Sigmoid colon (tissue), 7 donors: Measurements from ENCODE around the gene POLD2. TPM values are rescaled to one million over a fixed set of nuclear protein-coding genes. Genes with fewer than 3 reads are reported as not detected.

Source experiments
- DNase-seq: peaks from one replicate; pipeline ENCODE4 v3.0.0-alpha.2; 2019
- H3K27ac ChIP-seq, 4 donors: fragments of 200-600 bp; sonication (generic); one replicate each; pipeline ENCODE4 v1.5.1; 2016 to 2019; ENCODE audit warnings: mild to moderate bottlenecking in 1 of 4
- H3K27me3 ChIP-seq, 3 donors: fragments of 200-600 bp; sonication (generic); one replicate each; pipeline ENCODE4 v1.5.1; 2019; ENCODE audit warnings: mild to moderate bottlenecking in 1 of 3
- H3K36me3 ChIP-seq, 4 donors: fragments of 200-600 bp; sonication (generic); one replicate each; pipeline ENCODE4 v1.5.1; 2016 to 2019
- H3K4me1 ChIP-seq, 4 donors: fragments of 200-600 bp; sonication (generic); one replicate each; pipeline ENCODE4 v1.5.1; 2017 to 2019
- H3K4me3 ChIP-seq, 4 donors: fragments of 200-600 bp; sonication (generic); one replicate each; pipeline ENCODE4 v1.5.1; 2017 to 2019; ENCODE audit warnings: mild to moderate bottlenecking in 2 of 4, moderate library complexity in 1 of 4
- H3K9me3 ChIP-seq, 4 donors: fragments of 200-600 bp in 3 of 4; sonication (generic) in 3 of 4; one replicate each; pipeline versions ENCODE4 v1.5.1 to v1.6.1; 2013 to 2019
- CTCF ChIP-seq, 4 experiments: fragments of 450-650 bp in 3 of 4; fragments of 200-600 bp in 1 of 4; IDR thresholded peaks; one replicate each; pipeline ENCODE4 v1.5.1; 2016 to 2019; ENCODE audit warnings: antibody characterized with exemption in 4 of 4, mild to moderate bottlenecking in 3 of 4, moderate library complexity in 2 of 4
- EP300 ChIP-seq, 4 donors: sonication (generic); formaldehyde crosslinking; IDR thresholded peaks; one replicate each; pipeline ENCODE4 v1.6.1; 2017; ENCODE audit warnings: antibody characterized with exemption in 4 of 4
- POLR2A ChIP-seq, 2 donors: fragments of 450-650 bp; IDR thresholded peaks; one replicate each; pipeline ENCODE4 v1.6.1; 2016; ENCODE audit warnings: antibody characterized with exemption in 2 of 2, mild to moderate bottlenecking in 2 of 2, moderate library complexity in 2 of 2
- POLR2AphosphoS5 ChIP-seq, 4 donors: sonication (generic); formaldehyde crosslinking; IDR thresholded peaks; one replicate each; pipeline ENCODE4 v1.6.1; 2017; ENCODE audit warnings: antibody characterized with exemption in 4 of 4
- WGBS, 2 donors: extraction: QIAGEN DNeasy Blood & Tissue Kit; methylation state at CpG; one replicate each; pipeline ENCODE4 v1.1.7; 2013; 5-methylcytosine and 5-hydroxymethylcytosine counted together
- intact Hi-C: fragments of 100-400 bp; cut with DNase I; formaldehyde crosslinking; loops from one replicate; pipeline ENCODE4 v1.15.1; 2023
- polyA plus RNA-seq, 3 donors: library from polyadenylated mRNA; stranded (reverse); fragments of 200-250 nt; gene quantifications; one replicate each; pipeline ENCODE4 v1.2.3, GENCODE V29; 2013
- total RNA-seq, 4 donors: library from RNA; depleted of rRNA; stranded (reverse); fragments of >200 nt; gene quantifications; one replicate each; pipeline ENCODE4 v1.1.0, GENCODE V29; 2016
- donor health status: healthy with polysubstance abuse.
- donor health status: Bipolar disorder and iron deficiency.
- donor health status: healthy.

Gene POLD2
- total and polyA plus RNA-seq, 7 donors: 20.3 to 91.2 (median 35.4) TPM

- no peak overlapping the region for H3K27ac ChIP-seq
- H3K4me1 ChIP-seq: peaks cover 0 to 17% (median 16%) of the 10 kb centered on the region in 4 donors
- TF ChIP-seq CTCF (IDR thresholded peaks at IDR 0.05): no peak
- no peak for TF ChIP-seq POLR2A (IDR thresholded peaks at IDR 0.05)
- no peak for TF ChIP-seq EP300 (IDR thresholded peaks at IDR 0.05)
- no peak for TF ChIP-seq POLR2AphosphoS5 (IDR thresholded peaks at IDR 0.05)
- peaks cover 4 to 28% (median 17%) of the 10 kb centered on the region in 3 donors for H3K27me3 ChIP-seq
- H3K36me3 ChIP-seq: no peaks in the 10 kb centered on the region
- no peak overlapping the region for H3K4me3 ChIP-seq
- H3K9me3 ChIP-seq: no peaks in the 10 kb centered on the region
- 72 to 80% methylated on average over 6 of the region's 6 CpGs for WGBS, 2 donors
- intact Hi-C loops: no loop called here
- peak; percentile 41 for DNase-seq
Measured at GRCh38 chr7:44143646-44144250, 20.4 kb upstream of the POLD2 start.

- H3K27me3 ChIP-seq: peaks cover 4 to 28% (median 17%) of the 10 kb centered on the region in 3 donors
- WGBS, 2 donors: 94 to 96% methylated on average over 4 of the region's 4 CpGs
- TF ChIP-seq POLR2A (IDR thresholded peaks at IDR 0.05) (no peak), EP300 (IDR thresholded peaks at IDR 0.05) (no peak), POLR2AphosphoS5 (IDR thresholded peaks at IDR 0.05) (no peak), CTCF (IDR thresholded peaks at IDR 0.05) (no peak)
- peaks cover 0 to 17% (median 16%) of the 10 kb centered on the region in 4 donors for H3K4me1 ChIP-seq
- H3K9me3 ChIP-seq: no peaks in the 10 kb centered on the region
- no peaks in the 10 kb centered on the region for H3K36me3 ChIP-seq
- H3K4me3 ChIP-seq: no peak overlapping the region
- intact Hi-C loops: no loop called here
- DNase-seq: peak; percentile 51
- no peak overlapping the region for H3K27ac ChIP-seq
Measured at GRCh38 chr7:44142028-44142427, 18.7 kb upstream of the POLD2 start.

GRCh38 chr7:44141221-44141850 lies 18.0 kb upstream of the POLD2 start, which contains the start of gene MYL7:
Gene MYL7 (minus strand): TSS chr7:44141332. CDS start chr7:44141305, 27 bp downstream.
- Histone ChIP-seq H3K27me3 (peaks cover 4 to 21% (median 16%) of the 10 kb centered on the region in 3 donors), H3K4me1 (peaks cover 0 to 14% (median 12%) of the 10 kb centered on the region in 4 donors), H3K4me3 (no peak within 1 kb of the TSS), H3K36me3 (no peaks in the 10 kb centered on the region), H3K27ac (no peak within 1 kb of the TSS), H3K9me3 (no peaks in the 10 kb centered on the region)
- 72 to 85% methylated on average over 6 of the region's 6 CpGs for WGBS, 2 donors
- intact Hi-C loops: no loop called here
- TF ChIP-seq POLR2A (IDR thresholded peaks at IDR 0.05): no peak
- TF ChIP-seq EP300 (IDR thresholded peaks at IDR 0.05): no peak
- no peak for TF ChIP-seq POLR2AphosphoS5 (IDR thresholded peaks at IDR 0.05)
- TF ChIP-seq CTCF (IDR thresholded peaks at IDR 0.05): no peak
- DNase-seq: peak; percentile 65

- H3K9me3 ChIP-seq: no peaks in the 10 kb centered on the region
- intact Hi-C loops: no loop called here
- H3K27me3 ChIP-seq: peaks cover 0 to 11% (median 6%) of the 10 kb centered on the region in 3 donors
- H3K36me3 ChIP-seq: no peaks in the 10 kb centered on the region
- peak; percentile 53 for DNase-seq
- peaks cover 0 to 4% (median 2%) of the 10 kb centered on the region in 4 donors for H3K4me1 ChIP-seq
- no peak overlapping the region for H3K4me3 ChIP-seq
- H3K27ac ChIP-seq: no peak overlapping the region
- WGBS, 2 donors: 85 to 88% methylated on average over 10 of the region's 10 CpGs
- no peak for TF ChIP-seq POLR2A (IDR thresholded peaks at IDR 0.05)
Measured at GRCh38 chr7:44140341-44140740, 17.0 kb upstream of the POLD2 start.

- DNase-seq: no peak
- intact Hi-C loops: no loop called here
- no peaks in the 10 kb centered on the region for H3K4me1 ChIP-seq
- no peak for TF ChIP-seq POLR2AphosphoS5 (IDR thresholded peaks at IDR 0.05)
- no peak for TF ChIP-seq CTCF (IDR thresholded peaks at IDR 0.05)
- no peak for TF ChIP-seq EP300 (IDR thresholded peaks at IDR 0.05)
- TF ChIP-seq POLR2A (IDR thresholded peaks at IDR 0.05): no peak
- H3K36me3 ChIP-seq: no peaks in the 10 kb centered on the region
- WGBS, 2 donors: 90% methylated on average over 14 of the region's 14 CpGs
- no peaks in the 10 kb centered on the region for H3K9me3 ChIP-seq
- no peak overlapping the region for H3K4me3 ChIP-seq
- H3K27ac ChIP-seq: no peak overlapping the region
- peaks cover 0 to 2% (median 0%) of the 10 kb centered on the region in 3 donors for H3K27me3 ChIP-seq
Measured at GRCh38 chr7:44139311-44140010, 16.1 kb upstream of the POLD2 start.
